NCI-H2227 (cell line): ENCODE measurements around the gene SSBP3.
A peak's percentile ranks its signal among the peaks of the same experiment; 100 is the strongest.
"Not testable (repeated sequence)": the region's sequence is repeated elsewhere in the genome, so short reads cannot be mapped to it uniquely, and the experiment has no call there.

ENCODE experiments used
- DNase-seq: peaks from one replicate; lab custom pipeline; 2025; ENCODE audit not compliant: unreplicated experiment; lab: John Stamatoyannopoulos, UW

Gene SSBP3

GRCh38 chr1:54225986-54226559 lies 180.1 kb downstream of the SSBP3 start:
- no peak for DNase-seq

- DNase-seq: no peak
These were observed 180.8 kb downstream of the SSBP3 start for GRCh38 chr1:54225378-54225777.

GRCh38 chr1:54224233-54224632 lies 182.0 kb downstream of the SSBP3 start:
- no peak for DNase-seq

- DNase-seq: no peak
These were observed 182.6 kb downstream of the SSBP3 start for GRCh38 chr1:54223441-54224202.

GRCh38 chr1:54222711-54223110 lies 183.5 kb downstream of the SSBP3 start:
- no peak for DNase-seq

- DNase-seq: no peak
These were observed 184.2 kb downstream of the SSBP3 start for GRCh38 chr1:54221867-54222484.

GRCh38 chr1:54221113-54221834 lies 184.9 kb downstream of the SSBP3 start:
- no peak for DNase-seq

GRCh38 chr1:54220004-54220811 lies 186.0 kb downstream of the SSBP3 start:
- DNase-seq: no peak

GRCh38 chr1:54219688-54220003 lies 186.5 kb downstream of the SSBP3 start:
- DNase-seq: no peak

- no peak for DNase-seq
These were observed 187.1 kb downstream of the SSBP3 start for GRCh38 chr1:54218883-54219687.

GRCh38 chr1:54215523-54215922 lies 190.7 kb downstream of the SSBP3 start:
- no peak for DNase-seq

GRCh38 chr1:54212872-54213271 lies 193.3 kb downstream of the SSBP3 start:
- no peak for DNase-seq

GRCh38 chr1:54207896-54208295 lies 198.3 kb downstream of the SSBP3 start:
- not testable (repeated sequence) for DNase-seq

GRCh38 chr1:54207287-54207686 lies 198.9 kb downstream of the SSBP3 start:
- DNase-seq: no peak

- no peak for DNase-seq
These were observed 202.0 kb downstream of the SSBP3 start for GRCh38 chr1:54204199-54204598.

GRCh38 chr1:54200519-54200997 lies 205.6 kb downstream of the SSBP3 start:
- no peak for DNase-seq

GRCh38 chr1:54199765-54200518 lies 206.3 kb downstream of the SSBP3 start, which contains the start of the genes CYB5RL and MRPL37:
Gene CYB5RL, minus strand, starts transcription at chr1:54200030. Its CDS starts 4,414 bp downstream, at chr1:54195616.
Gene MRPL37, plus strand, starts transcription at chr1:54200167. Its CDS starts 77 bp downstream, at chr1:54200244.
- DNase-seq: peak; percentile 98

GRCh38 chr1:54199151-54199764 lies 206.9 kb downstream of the SSBP3 start:
- DNase-seq: no peak

GRCh38 chr1:54193453-54193852 lies 212.7 kb downstream of the SSBP3 start:
- DNase-seq: no peak
